ENCODE data around the gene ATP6V1G1.
A peak's percentile ranks its signal among the peaks of the same experiment; 100 is the strongest.

The ATP6V1G1 gene

DNA sequence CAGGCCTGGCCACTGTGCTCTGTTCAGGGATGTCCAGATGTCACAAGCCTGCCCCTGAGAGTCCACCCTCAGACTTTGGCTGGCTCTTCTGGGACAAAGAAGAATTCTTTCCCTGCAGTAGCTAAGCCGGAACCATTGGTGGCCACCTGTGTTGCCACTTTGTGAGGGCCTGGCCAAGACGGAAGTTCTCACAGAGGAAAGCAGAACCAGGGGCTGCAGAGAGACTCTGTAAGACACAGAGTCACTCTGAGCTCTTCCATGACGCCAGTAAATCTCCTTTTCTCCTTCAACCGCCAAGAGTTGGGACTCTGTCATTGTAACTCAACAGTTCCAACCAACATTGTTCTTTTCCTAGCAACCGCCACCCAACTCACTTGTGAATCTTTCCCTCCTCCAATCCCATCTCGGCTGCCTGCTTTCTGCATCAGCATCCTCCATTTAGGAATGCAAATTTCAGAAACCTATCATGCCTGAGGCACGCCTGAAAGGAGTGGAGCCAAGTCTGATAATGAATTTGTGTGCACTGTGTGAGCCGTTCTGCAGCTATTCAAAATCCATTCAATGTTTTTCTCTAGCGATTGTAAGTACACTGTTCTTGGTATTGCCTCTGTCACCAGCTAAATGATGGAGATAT lies 37.8 kb upstream of the ATP6V1G1 start:
- H3K4me1 ChIP-seq, result no peaks in the 10 kb centered on the region
- no peak overlapping the region for H3K4me3 ChIP-seq (ENCODE audit: low read depth, low read length)
- peaks cover 22% of the 10 kb centered on the region for H3K27me3 ChIP-seq
- H3K9me3 ChIP-seq, result no peaks in the 10 kb centered on the region
- TF ChIP-seq, protein P1, sequence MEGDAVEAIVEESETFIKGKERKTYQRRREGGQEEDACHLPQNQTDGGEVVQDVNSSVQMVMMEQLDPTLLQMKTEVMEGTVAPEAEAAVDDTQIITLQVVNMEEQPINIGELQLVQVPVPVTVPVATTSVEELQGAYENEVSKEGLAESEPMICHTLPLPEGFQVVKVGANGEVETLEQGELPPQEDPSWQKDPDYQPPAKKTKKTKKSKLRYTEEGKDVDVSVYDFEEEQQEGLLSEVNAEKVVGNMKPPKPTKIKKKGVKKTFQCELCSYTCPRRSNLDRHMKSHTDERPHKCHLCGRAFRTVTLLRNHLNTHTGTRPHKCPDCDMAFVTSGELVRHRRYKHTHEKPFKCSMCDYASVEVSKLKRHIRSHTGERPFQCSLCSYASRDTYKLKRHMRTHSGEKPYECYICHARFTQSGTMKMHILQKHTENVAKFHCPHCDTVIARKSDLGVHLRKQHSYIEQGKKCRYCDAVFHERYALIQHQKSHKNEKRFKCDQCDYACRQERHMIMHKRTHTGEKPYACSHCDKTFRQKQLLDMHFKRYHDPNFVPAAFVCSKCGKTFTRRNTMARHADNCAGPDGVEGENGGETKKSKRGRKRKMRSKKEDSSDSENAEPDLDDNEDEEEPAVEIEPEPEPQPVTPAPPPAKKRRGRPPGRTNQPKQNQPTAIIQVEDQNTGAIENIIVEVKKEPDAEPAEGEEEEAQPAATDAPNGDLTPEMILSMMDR (IDR thresholded peaks at IDR 0.05; ENCODE audit: low read depth, low read length), result no peak
- no peak for DNase-seq
- no peaks in the 10 kb centered on the region for H3K36me3 ChIP-seq

DNA sequence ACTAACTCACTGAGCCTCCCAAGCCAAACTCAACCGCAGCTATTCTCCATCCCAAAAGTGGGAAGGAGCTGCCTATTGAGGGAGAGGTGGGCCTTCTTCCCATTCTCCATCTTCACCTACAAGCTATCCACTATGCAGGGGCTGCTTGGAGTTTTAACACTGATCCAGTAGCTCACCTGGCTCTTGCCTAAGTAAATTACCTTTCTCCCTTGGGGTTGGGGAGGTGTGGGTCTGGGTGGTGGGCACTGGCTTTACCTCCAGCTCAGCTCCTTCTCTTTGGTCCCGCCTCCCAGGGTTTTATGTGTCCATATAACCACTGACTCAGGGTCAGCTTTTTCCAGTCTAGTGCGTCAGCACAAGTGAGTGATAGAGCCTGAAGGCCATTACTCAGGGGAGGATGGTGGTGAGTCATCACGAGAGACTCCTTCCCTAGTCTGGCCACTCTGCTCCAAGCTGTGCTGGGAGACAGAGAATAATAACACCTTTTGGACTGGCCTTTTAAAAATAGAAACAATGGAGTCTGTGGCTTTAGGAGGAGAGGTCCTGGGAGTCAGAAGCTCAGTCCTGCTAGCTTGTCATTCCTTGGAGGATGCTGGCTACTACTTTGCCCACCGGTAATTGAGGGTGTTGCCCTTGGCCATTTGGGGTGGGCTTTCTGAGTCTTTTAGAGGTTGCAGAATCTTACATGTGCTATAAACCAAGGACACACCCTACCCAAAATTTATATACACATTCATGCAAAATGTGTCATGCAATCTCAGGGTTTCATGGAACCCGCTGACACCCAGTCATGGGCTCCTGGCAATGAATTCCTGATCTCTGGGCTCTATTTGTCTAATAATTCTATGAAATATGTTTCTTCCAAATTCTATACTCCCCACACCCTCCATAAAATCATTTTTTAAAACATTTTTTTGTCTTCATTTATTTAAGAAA lies 35.6 kb upstream of the ATP6V1G1 start:
- TF ChIP-seq, protein P1 (IDR thresholded peaks at IDR 0.05; ENCODE audit: low read depth, low read length), result no peak
- Histone ChIP-seq H3K4me1 (no peaks in the 10 kb centered on the region), H3K27me3 (peaks cover 8% of the 10 kb centered on the region; the same call in 1 of the 2 replicates), H3K4me3 (ENCODE audit: low read depth, low read length) (no peak overlapping the region), H3K9me3 (no peaks in the 10 kb centered on the region), H3K36me3 (no peaks in the 10 kb centered on the region)
- DNase-seq, result peak; percentile 35

DNA sequence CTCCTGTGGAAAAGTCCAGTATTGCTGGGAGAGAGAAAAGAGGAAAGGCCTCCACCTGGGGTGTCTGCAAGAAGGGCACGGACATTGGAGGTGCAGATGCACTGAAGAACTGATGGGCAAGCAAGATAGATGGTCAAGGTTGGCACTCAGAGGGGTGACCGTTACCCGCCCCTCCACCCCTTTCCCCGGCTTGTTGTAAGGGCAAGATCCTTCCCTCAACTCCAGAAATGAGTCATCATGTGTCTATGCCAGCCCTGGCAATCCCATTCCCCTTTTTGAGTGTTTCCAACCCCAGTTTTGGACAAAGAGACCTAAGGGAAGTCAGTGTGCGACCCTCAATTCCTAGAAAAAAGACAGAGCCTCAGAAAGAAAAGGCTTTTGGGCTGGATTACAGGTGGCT lies 34.9 kb upstream of the ATP6V1G1 start:
- no peak for DNase-seq
- H3K27me3 ChIP-seq, result peaks cover 8% of the 10 kb centered on the region; the same call in 1 of the 2 replicates
- TF ChIP-seq, protein P1 (IDR thresholded peaks at IDR 0.05; ENCODE audit: low read depth, low read length), result no peak
- H3K9me3 ChIP-seq, result no peaks in the 10 kb centered on the region
- no peaks in the 10 kb centered on the region for H3K4me1 ChIP-seq
- no peak overlapping the region for H3K4me3 ChIP-seq (ENCODE audit: low read depth, low read length)
- no peaks in the 10 kb centered on the region for H3K36me3 ChIP-seq

DNA sequence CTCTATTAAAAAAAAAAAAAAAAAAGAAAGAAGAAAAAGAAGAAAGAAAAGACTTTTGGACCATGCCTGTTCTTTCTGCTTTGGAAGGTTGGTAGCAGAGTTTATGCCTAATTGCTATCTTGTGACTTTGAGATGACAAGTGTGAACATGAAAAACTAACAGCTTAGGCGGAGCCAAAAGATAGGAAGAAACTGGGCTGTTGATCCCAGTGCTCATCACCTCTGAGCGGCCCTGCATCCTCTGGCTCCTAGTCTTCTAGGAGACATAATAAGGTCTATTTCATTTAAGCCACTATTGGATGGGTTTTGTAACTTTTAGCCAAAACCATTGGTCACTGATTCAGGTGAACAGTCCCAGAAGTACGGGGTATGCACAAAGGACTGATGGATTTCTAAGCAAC lies 34.4 kb upstream of the ATP6V1G1 start:
- Histone ChIP-seq H3K4me1 (no peaks in the 10 kb centered on the region), H3K36me3 (no peaks in the 10 kb centered on the region), H3K4me3 (ENCODE audit: low read depth, low read length) (no peak overlapping the region), H3K9me3 (no peaks in the 10 kb centered on the region), H3K27me3 (0 out of 2 replicates have a peak, but pooled peaks cover 8% of the 10 kb centered on the region)
- no peak for DNase-seq
- TF ChIP-seq, protein P1 (IDR thresholded peaks at IDR 0.05; ENCODE audit: low read depth, low read length), result no peak

- Histone ChIP-seq H3K9me3 (no peaks in the 10 kb centered on the region), H3K4me3 (ENCODE audit: low read depth, low read length) (no peak overlapping the region), H3K4me1 (no peaks in the 10 kb centered on the region), H3K27me3 (peaks cover 3% of the 10 kb centered on the region; the same call in 1 of the 2 replicates), H3K36me3 (no peaks in the 10 kb centered on the region)
- DNase-seq, result no peak
- TF ChIP-seq, protein P1 (IDR thresholded peaks at IDR 0.05; ENCODE audit: low read depth, low read length), result no peak
These were observed 31.9 kb upstream of the ATP6V1G1 start for GRCh38 chr9:114555696-114556095.

Measured in BE2C (cell line).